Fibroblast of skin of left quadriceps (primary cell): ENCODE results near the gene U2AF2.
A peak's percentile ranks its signal among the peaks of the same experiment; 100 is the strongest.

Source experiments
- DNase-seq, 2 experiments: peaks; one replicate each; pipeline ENCODE4 v3.0.0-alpha.2; 2013; ENCODE audit warnings: low read depth in 2 of 2

Gene U2AF2

DNA sequence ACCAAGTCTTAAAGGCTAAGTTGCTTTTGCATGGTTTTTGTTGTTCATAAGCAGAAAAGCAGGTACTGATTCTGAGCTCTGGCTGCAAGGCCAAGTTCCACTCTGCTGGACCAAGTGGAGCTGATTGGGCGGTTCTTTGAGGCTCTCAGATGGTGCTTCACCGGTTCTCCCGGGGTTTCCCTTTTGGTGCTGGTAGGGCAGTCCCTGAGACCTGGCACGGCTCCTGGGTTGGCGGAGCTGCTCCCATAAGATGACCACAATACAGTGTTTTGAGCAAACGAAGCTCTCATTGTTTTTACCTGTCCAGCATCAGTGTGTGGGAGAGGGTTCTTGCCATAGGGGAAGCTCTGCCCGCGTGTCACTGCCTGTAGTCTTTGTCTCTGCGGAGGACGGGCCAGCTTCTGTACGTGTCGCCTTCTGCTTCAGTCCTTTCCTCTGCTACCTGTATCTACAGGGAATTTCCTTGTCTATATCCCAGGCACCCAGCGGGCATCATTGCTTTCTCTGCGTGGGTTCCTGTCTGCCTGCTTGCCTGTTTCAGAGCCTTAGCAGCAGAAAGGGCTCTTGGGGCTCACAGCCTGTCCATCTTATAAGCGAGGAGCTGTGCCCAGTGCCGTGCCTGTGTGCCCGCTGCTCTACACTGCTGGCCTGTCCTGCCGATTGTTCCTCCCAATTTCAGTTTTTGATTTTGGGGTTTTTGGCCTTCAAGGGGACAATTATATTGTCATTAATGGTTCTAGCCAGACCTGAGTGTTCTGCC, 2.3 kb downstream of the U2AF2 start:
- no peak for DNase-seq

DNA sequence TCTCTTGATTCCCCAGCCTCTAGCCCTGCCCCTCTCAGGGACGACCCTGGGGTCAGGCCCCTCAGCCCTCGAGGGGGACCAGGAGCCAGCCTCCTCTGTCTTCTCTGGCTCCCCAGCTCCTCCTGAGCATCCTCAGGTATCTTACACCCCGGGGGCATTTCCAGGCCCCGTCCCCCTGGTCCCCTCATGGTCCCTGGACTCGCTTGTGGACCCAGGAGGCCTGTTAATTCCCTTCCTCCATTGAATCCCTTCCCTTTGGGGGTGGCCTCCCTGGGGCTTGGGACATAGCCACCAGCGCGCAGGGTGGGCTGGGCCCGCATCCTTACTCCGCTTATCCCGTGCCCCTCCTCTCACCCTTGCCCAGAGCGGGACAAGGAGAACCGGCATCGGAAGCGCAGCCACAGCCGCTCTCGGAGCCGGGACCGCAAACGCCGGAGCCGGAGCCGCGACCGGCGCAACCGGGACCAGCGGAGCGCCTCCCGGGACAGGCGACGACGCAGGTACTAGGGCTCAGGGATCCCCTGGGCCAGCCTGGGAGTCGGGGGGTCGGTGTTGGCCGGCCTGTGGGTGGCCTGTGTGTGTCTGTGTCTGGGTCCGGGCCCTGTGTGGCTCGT, 4.1 kb downstream of the U2AF2 start:
- no peak for DNase-seq

DNA sequence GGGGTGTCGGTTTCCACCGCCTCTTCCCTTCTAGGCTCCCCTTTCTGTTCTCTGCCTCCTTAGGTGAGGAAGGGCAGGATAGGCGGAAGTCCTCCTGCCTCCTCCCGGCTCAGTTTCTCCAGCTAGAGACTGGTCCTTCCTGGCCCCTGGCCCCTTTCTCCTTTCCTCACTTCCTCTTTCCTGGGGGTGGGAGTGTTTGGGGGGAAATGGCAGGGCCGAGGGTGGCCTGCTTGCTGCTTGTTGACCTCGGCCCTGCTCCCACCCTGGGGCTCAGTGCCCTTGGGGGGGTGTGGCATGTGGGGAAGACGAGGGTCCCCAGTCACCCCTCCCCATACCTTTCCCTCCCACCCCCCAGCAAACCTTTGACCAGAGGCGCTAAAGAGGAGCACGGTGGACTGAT, 5.0 kb downstream of the U2AF2 start:
- no peak for DNase-seq

DNA sequence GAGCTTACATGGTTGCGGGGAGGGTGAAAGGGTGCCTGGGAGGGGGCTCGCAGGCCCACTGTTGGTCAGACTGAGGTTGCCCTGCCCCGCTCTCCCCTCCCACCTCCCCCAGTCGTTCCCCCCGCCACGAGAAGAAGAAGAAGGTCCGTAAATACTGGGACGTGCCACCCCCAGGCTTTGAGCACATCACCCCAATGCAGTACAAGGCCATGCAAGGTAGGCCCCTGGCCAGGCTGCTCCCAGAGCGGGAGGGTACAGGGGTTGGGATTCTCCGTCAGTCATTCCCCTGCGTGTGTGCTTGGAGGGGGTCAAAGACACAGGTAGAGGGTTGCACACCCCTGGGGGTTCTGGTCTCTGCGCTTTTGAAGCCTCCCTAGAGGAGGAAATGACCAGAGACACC, 5.6 kb downstream of the U2AF2 start:
- no peak for DNase-seq

DNA sequence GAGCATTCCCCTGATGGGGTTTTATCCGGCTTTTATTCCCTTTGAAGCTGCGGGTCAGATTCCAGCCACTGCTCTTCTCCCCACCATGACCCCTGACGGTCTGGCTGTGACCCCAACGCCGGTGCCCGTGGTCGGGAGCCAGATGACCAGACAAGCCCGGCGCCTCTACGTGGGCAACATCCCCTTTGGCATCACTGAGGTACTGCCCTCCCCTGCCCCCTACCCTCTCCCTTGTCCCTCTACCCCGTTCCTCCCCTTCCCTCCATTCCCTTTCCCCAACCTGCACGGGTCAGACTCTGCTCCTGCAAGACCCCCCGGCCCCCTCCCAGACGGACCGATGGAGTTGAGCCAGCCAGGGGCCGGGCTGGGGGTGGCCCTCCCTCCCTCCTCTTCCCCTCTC, 6.2 kb downstream of the U2AF2 start:
- no peak for DNase-seq

DNA sequence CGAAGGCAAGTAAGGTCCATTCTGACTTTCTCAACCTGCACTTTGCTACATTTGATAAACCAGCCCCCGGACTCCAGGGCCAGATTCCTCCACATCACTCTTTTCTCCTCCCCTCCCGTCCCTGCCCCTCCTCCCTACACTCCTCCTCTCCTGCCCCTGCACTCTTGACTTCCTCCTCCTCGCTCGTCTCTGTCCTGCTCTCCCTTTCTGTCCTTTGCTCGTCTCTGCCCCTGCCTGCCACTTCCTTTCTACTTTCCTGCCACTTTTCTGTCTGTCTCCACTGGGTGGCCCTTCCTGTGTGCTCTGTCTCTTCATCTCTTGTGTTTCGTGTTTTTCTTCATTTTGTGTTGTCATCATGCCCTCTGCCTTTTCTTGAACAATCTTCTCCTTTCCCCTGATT, 7.0 kb downstream of the U2AF2 start:
- DNase-seq: no peak

DNA sequence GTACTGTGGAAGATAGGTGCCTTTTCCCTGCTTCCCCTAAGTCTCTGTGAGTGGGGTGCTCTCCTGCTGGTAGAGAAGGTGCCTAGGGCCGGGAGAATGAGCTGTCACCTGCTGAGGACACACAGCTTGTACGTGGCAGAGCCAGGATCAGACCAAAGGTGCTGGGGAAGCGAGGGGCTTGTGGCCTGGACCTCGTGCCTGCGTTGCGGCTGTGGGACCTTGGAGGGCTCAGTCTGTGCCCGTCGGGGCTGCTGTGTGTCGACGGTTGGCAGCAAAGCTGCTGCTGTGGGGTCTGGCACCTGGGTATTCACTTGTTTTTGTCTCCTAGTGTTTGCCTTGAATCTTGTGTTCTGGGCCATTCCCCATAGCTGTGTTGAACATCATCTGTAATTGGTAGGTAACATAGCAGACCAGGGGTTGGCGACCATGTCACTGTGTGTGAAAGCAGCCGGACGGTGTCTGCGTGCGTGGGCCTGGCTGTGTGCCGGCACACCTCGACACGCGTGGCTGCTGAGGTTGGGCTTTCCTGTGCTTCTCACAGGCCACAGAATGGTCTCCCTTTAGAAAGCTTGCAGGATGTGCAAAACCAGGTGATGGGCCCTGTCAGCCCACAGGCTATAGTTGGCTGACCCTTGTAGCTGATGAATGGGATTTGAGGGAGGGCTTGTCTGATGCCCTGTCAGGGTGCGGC, 9.2 kb downstream of the U2AF2 start:
- DNase-seq: no peak

DNA sequence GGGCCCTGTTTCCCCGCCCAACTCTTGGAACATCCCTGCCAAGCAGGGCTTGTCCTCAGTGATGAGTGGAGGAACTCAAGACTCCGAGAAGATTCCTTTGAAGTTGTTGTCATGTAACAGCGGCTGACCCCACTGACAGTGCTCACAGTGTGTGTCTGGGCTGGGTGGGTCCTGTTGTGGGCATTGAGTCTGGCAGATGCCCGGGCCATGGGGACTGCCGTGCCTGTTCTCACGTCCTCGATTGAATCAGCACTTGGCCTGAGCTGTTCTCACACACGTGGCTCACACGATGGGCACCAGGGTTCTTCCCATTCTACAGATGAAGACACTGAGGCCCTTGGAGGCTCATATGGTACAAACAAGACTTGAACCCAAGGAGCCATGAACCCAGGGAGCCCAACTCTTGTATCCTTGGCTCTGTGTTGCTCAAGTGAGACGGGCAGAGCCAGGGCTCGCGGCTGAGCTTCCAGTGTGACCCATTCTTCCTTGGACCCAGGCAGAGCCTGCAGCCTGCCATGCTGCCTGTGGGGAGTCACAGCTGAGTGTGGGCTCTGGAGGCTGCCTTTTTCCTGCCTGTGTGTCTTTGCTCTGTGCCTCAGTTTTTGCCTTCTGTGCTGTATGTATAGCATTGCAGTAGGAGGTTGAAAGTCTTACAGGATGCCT, 11.6 kb downstream of the U2AF2 start:
- DNase-seq: no peak

DNA sequence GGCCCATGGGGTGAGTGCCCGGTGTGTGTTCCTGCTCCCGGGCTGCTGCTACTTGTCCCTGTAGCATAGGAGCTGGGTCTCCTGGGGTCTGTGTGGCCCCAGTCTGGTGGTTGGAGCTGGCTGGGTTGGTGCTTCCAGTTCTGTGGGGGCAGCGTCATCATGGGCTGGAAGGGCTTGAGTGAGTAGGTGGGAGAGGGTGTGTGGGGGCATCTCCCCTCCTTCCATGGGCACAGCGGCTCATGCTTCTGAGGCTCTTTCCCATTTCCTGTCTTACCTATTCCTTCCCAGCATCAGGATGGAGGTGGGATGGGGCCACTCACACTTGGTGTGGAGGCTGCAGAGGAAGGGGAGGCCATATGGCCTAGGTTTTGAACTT, 12.2 kb downstream of the U2AF2 start:
- no peak for DNase-seq

DNA sequence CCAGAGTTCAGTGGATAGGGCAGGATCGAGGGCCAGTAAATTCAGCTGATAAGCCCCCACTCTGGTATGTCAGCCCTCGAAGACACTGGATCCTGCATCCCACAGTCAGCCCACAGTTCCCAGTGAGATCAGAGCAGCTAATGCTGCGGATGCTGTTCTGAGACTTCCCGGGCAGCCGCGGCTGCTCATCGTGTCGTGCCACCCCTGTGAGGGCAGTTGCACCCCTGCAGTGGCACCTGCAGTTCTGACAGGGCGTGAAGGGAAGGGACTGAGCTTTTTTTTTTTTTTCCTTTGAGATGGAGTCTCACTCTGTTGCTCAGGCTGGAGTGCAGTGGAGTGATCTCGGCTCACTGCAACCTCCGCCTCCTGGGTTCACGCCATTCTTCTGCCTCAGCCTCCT, 12.7 kb downstream of the U2AF2 start:
- DNase-seq: no peak

DNA sequence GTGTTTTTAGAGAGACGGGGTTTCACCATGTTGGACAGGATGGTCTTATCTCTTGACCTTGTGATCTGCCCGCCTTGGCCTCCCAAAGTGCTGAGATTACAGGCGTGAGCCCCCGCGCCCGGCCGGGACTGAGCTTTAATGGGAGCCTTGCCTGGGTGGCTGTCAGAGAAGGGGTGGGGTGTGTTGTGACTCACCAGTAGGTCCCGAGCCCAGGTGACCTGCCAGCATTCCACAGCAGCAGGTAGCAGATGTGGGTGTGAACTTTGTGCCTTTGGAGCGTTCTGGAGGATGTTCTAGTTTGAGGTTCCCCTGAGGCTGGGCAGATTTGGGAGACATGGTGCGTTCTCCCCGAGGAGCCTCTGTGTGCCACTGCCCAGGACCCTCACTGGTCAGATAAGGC, 13.1 kb downstream of the U2AF2 start:
- DNase-seq: no peak

DNA sequence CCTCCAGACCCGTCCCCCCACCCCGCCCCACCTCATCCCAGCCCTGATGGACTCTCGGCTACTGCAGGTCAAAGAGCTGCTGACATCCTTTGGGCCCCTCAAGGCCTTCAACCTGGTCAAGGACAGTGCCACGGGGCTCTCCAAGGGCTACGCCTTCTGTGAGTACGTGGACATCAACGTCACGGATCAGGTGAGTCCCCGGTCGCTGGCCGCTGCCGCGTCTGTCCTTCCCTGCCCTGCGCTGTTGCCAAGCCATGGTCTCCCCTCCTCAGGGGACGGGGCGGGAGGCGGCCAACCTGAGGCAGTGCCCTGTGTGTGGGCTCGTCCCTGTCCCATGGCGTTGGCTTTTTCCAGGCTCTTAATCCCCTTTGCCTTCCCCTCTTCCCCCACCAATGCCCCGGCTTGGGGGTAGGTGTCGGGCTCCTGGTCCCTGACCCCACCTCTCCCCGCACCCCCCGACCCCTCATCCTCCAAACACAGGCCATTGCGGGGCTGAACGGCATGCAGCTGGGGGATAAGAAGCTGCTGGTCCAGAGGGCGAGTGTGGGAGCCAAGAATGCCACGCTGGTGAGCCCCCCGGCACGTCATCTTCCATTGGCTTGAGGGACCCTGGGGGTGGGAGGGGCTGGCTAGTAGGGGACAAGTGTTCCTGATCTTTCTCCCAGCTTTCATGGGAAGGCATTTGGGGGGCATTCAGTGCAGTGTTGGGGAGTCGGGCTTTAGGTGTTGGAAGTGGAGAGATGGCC, 13.9 kb downstream of the U2AF2 start:
- DNase-seq: no peak

DNA sequence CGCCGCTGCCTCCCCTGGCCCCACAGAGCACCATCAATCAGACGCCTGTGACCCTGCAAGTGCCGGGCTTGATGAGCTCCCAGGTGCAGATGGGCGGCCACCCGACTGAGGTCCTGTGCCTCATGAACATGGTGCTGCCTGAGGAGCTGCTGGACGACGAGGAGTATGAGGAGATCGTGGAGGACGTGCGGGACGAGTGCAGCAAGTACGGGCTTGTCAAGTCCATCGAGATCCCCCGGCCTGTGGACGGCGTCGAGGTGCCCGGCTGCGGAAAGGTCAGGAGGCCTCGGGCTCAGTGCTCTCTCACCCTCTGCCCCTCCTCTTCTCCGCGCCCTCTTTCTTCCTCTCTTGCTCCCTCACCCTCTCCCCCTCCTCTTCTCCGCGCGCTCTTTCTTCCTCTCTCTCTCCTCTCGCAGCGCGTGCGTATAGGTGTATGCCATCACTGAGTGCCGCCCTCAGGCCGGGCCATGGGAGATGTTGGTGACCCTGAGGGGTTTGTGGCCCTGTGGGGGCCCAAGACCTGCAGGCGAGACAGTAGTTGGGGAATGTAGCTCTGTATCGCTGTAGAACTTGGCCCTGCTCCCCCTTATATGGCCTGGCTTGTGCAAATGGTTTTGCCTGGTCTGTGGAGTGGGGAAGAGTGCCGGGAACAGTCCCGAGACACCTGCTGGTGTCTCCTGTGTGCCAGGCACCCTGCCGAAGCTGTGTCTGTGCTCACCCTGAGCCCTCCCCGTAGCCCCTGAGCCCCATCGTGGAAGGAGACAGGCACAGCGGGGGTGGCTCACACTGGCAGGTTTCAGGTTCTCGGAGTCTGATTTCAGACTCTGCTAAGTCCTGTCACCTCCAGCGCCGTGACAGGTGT, 14.8 kb downstream of the U2AF2 start:
- no peak for DNase-seq

DNA sequence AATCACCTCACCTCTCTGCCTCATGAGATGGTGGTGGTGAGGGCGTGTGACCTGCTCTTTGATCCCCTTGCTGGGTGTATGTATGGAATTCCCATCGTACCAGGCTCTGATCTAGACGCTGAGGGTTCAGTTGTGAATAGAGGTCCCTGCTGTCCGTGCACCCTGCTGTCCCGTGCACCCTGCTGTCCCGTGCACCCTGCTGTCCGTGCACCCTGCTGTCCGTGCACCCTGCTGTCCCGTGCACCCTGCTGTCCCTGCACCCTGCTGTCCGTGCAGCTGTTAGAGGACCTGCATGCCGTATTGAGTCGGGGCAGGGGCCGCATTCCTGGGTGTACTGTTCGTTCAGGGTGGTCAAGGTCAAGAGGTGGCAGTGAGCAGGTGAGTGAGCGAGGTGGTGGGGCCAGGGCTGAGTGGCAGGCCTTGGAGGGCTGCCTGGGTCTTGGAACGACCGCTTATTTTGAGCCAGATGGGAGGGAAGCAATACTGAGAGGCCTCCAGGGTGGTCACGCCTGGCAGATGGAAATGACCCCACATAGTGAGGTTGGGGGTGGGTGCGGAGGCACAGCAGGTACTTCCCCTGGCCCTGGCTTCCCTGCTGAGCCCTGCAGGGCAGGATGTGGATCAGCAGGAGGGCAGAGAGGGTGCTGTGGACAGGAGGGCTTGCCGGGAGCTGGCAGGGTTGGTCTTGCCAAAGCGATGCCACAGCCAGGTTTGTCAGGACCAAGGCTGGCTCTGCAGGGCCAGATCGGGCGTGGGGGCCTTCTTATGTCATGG, 15.6 kb downstream of the U2AF2 start:
- DNase-seq: no peak

DNA sequence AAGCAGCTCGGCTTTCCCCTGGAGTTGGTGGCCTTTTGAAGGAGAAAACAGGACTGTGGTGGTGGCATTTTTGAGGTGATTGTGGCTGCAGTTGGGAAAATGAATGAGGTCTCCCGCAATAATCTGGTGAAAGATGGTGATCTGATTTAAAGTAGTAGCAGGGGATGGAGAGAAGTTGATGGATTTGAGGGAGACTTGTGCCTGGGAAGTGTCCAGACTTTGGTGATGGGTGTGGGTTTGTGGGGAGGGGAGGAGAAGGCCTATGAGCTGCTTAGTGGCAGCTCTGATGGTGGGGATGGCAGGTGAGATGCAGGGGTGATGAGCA, 16.2 kb downstream of the U2AF2 start:
- DNase-seq: no peak

DNA sequence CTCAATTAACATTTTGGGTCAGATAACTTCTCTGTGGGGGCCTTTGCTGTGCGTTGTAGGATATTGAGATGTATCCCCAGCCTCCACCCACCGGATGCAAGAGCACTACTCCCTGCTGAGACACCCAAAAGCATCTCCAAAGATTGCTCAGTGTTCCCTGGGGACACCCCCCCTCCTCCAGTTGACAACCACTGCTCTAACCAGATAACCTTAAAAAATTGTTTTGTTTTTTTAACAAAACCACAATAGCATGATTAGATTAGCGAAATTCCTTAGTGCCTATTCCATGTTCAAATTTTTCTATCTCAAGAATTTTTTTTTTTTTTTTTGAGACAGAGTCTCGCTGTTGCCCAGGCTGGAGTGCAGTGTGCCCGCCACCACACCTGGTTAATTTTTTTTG, 17.6 kb downstream of the U2AF2 start:
- no peak for DNase-seq

DNA sequence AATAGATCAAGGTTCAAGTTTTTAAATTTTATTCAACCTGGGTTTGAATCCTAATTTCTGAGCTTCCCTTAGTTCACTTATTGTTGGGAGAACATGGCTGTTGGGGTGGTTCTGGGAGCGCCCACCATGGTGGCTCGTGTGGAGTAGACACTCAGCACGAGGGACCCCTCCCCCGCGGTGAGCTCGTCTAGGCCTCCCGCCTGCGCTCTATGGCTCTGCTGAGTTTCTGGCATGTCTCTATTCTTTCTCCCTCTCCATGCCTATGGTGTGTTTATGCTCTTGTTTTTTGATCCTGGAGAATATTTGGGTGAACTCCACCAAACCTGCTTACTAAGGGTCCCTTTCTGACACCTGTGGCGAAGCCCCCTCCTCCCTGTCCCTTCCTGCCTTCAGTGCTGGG, 18.6 kb downstream of the U2AF2 start:
- DNase-seq: no peak

DNA sequence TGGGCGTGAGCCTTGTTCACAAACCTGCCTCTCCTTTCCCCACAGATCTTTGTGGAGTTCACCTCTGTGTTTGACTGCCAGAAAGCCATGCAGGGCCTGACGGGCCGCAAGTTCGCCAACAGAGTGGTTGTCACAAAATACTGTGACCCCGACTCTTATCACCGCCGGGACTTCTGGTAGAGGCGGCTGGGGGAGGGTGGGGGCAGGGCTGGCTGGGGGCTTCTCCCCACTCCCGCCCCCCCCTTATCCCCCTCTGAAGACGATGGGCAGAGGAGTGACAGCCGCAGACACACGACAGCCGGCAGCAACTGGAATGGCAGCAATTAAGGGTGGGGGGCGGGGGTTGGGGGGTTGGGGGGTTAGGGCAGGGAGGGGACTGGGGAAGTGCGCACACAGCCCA, 19.1 kb downstream of the U2AF2 start:
- no peak for DNase-seq

DNA sequence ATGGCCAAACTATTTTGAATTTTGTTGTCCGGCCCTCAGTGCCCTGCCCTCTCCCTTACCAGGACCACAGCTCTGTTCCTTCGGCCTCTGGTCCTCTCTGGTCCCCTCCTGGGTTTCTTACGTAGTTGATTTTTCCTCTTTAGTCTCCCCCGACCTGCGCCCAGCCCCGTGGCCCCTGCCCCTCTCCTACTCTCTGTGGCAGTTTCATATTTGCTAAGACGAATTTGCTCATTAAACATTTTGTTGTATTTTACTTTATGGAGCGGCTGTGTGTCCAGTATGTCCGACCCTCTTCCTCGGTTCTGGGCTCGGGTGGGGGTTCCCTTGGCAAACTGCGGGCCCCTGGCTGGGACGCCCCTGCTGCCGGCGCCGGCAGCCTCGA, 19.6 kb downstream of the U2AF2 start:
- DNase-seq: no peak

DNA sequence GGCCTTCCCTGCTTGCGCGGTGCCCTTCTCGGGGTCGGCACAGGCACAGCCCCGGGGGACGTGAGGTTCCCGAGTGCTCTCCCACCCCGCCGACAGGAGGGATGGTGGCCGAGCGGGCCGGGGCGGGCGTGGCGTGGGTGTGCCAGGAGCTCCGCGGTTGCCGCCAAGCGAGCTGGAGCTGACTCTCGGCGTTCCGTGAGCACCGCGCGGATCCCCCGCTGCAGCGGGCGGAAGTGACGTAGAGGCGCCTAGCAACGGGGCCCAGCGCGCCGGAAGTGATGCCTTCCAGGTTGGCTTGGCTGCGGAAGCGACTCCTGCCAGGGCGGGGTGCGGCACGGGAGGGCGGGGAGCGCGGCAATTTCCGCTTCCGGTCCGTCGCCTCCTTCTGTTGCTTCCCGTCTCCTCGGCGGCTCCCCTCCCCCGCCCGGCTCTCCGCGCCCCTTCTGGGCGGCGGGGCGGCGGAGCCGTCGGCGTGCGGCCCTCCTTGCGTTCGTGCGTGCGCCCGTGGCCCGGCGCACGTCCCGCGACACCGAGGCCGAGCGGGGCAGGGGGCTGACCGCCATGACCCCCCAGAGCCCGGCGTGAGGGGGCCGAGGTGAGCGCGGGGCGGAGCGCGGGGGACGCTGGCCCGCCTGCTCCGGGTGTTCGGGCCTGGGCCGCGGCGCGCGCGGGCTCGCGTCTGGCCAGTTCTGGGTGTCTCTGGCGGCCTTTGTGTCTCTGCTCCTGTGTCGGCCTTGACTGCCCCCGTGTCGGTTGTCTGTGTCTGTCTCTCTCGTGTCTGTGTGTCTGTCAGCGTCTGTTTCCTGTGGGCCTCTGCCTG, 20.2 kb downstream of the U2AF2 start, which contains the start of gene EPN1:
Gene EPN1, plus strand, starts transcription at position 386 of the 820 bp plus-strand sequence. CDS start 3,402 bp downstream, outside the sequence.
- peak; percentile 91 for DNase-seq
